COLO829 (cell line): ENCODE results near the gene ATG2B.
A peak's percentile ranks its signal among the peaks of the same experiment; 100 is the strongest.

Source experiments
- DNase-seq: peaks from one replicate; pipeline ENCODE4 v3.0.0; 2012; ENCODE audit warnings: low spot score

The ATG2B gene

DNA sequence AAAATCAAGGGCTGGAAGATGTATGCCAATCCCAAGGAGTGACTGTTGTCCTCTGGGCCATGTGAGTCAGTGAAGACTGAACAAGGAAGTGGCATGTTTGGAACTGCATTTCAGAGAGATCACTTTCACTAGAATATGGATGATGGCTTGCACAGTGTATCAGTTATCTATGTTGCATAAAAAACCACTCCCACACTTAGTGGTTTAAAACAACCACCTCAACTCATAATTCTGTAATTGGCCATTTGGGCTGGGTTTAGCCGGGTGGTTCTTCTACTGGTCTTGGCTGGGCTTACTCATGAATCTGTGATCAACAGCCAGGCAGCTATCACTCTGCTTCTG is 91.7 kb downstream of the ATG2B start:
- no peak for DNase-seq

- DNase-seq: no peak
Measured at GRCh38 chr14:96270565-96271420, 92.3 kb downstream of the ATG2B start.

GRCh38 chr14:96269359-96269710 is 93.8 kb downstream of the ATG2B start:
- no peak for DNase-seq

GRCh38 chr14:96268431-96269358 is 94.4 kb downstream of the ATG2B start:
- peak; percentile 58 for DNase-seq

- no peak for DNase-seq
Measured at GRCh38 chr14:96267916-96268315, 95.2 kb downstream of the ATG2B start.

DNA sequence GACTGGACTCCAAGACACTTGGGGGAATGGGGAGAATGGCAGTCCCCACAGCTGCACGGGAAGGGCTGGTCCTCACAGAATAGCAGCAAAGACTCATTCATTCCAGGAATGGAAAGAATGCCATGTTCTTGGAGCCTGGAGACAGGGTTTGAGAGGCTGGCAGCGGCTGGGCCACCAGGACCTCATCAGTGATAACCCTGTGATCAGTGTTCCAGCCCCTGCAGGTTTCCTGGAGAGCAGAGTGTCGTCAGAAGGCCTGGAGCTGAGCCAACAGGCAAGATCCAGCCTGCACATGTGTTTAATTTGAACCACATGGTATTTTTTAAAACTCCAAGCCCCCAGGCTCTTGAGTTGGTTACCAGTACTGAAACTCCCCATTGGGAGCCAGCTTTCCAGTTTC is 95.8 kb downstream of the ATG2B start:
- DNase-seq: no peak

GRCh38 chr14:96265383-96266095 is 97.6 kb downstream of the ATG2B start:
- peak; percentile 20 for DNase-seq

GRCh38 chr14:96264853-96265252 is 98.3 kb downstream of the ATG2B start:
- DNase-seq: no peak

- no peak for DNase-seq
Measured at GRCh38 chr14:96264200-96264553, 99.0 kb downstream of the ATG2B start.

DNA sequence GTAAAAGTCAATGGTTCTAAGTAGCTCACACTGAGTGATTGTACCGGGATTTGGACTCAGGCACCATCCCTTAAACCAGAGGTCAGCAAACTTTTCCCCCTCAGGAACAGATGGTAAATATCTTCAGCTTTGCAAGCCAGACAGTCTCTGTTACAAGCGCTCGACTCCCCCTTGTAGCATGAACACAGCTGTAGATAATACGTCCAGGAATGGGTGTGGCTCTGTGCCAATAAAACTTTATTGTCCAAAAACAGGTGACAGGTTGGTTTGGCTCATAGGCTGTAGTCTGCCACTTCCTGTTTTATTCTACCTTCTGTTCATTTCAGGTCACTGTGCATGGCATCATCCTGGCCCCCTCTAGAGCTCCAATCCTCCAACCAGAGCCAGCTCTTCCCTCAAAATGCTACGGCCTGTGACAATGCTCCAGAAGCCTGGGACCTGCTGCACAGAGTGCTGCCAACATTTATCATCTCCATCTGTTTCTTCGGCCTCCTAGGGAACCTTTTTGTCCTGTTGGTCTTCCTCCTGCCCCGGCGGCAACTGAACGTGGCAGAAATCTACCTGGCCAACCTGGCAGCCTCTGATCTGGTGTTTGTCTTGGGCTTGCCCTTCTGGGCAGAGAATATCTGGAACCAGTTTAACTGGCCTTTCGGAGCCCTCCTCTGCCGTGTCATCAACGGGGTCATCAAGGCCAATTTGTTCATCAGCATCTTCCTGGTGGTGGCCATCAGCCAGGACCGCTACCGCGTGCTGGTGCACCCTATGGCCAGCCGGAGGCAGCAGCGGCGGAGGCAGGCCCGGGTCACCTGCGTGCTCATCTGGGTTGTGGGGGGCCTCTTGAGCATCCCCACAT is 99.6 kb downstream of the ATG2B start:
- DNase-seq: no peak

GRCh38 chr14:96261772-96262655 is 101.1 kb downstream of the ATG2B start:
- no peak for DNase-seq

GRCh38 chr14:96261053-96261452 is 102.1 kb downstream of the ATG2B start:
- no peak for DNase-seq

DNA sequence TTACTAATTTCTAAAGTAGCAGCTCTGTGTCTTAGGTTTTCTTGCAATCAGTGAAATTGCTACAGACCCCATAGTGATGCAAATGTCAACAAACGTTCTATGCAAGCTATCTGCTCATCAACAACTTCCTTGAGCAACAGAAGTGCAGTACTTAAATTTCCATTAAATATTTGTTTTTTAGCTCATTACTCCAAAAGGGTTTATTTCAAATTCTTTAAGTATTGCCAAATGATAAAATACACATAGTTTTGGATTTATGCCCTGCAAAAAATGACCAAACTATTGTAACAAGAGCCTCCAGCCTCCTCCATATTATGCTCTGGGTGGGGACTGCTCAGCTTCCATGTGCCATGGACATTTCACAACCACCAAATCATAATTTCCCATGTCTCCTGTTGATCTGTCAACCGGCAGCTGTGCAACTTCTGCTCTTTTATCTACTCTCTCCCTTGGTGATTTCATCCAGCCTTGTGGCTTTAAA is 102.8 kb downstream of the ATG2B start:
- no peak for DNase-seq

DNA sequence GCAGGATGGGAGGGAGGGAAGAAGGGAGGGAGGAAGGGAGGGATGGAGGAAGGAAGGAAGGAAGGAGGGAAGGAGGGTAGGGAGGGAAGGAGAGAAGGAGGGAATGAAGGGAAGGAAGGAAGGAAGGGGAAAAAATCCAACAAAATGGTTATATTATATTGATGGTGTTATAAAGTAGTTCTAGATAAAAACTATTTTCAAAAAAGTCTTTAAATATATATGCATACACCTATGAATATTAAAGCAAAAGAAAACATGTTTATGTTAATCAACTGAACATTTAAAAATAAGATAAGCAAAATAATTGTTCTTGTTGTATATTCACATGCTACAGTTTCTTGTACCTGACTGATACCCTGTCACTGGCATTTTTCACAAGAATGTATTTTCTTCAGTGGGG is 105.2 kb downstream of the ATG2B start:
- no peak for DNase-seq

GRCh38 chr14:96257056-96257455 is 106.1 kb downstream of the ATG2B start:
- DNase-seq: no peak

DNA sequence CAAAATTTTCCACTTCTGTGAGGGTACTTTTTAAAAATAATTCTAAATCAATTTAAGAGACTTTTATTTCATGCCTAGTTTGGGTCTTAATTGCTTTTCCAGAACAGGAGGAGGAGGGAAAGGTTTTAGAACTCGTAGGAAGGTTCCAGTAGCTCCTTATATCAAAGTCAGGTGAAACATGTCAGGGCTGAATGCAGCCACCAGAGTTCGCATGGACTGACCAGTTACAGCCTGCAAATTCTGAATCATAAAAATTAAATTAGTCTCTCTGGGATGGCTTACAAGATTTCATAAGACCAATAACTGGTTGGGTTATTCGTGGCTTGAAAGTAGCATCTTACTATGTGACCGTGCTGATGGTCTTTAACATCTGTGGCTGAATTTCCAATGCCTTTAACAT is 106.7 kb downstream of the ATG2B start:
- DNase-seq: no peak

GRCh38 chr14:96255501-96256366 is 107.4 kb downstream of the ATG2B start, which contains the start of gene BDKRB1:
Gene BDKRB1, plus strand, starts transcription at chr14:96256210. Its CDS starts 7,473 bp downstream, at chr14:96263683.
- DNase-seq: no peak

GRCh38 chr14:96254687-96255086 is 108.5 kb downstream of the ATG2B start:
- DNase-seq: no peak

DNA sequence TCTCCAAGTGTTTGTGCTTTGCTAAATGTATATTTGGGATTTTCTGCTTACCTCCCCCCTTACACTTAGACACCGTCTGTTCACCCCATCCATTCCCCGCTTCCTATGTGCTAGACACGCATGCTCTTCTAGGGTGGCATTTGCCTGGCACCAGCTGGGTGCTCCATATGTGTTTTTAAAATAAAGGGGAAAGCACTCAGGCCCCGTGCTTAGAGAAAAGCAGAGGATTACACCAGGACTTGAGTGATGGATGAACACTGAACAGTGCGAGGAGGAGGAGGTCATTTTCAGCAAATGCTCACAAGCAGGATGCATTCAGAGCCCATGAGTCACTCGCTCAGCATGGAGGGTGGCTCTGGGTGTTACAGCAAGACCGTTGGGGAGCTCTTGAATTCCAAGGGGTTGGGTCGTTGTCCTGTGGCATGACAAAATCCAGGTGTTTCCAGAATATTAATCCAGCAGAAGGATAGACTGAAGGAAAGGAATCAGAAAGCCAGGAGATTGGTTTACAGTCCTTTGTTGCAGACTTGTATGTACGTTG is 110.1 kb downstream of the ATG2B start:
- no peak for DNase-seq
